ENCODE data around the gene TF.

Gene TF

GRCh38 chr3:133805702-133806475 lies 59.7 kb downstream of the TF start, which contains the start of gene SRPRB:
SRPRB (plus strand) TSS chr3:133805815; CDS start chr3:133805849, 34 bp downstream.
- peak within 1 kb of the TSS; percentile 79 for H4K8ac ChIP-seq (ENCODE audit: low read length)
- no peak within 1 kb of the TSS for H3K27ac ChIP-seq (ENCODE audit: low read length, poor library complexity, severe bottlenecking)
- H3K9ac ChIP-seq (ENCODE audit: low read length) = peak within 1 kb of the TSS; percentile 90
- peaks cover 9% of the 10 kb centered on the region for H3K79me1 ChIP-seq (replicated peaks; ENCODE audit: low read length, poor library complexity, severe bottlenecking)
- H3K18ac ChIP-seq (ENCODE audit: low read depth in 1 of 2, low read length in 2 of 2) = peak within 1 kb of the TSS; percentile 89 to 95
- H2BK15ac ChIP-seq (ENCODE audit: low read depth, poor library complexity, severe bottlenecking) = peak within 1 kb of the TSS; percentile 21
- H2BK12ac ChIP-seq (ENCODE audit: low read length in 2 of 2) = no peak within 1 kb of the TSS
- peaks cover 1% of the 10 kb centered on the region for H3K4me1 ChIP-seq (ENCODE audit: control insufficient read depth, insufficient read depth, low read depth, low read length)
- H3K4me2 ChIP-seq (ENCODE audit: low read length, poor library complexity, severe bottlenecking) = peak within 1 kb of the TSS; percentile 82
- no peak within 1 kb of the TSS for H3K23ac ChIP-seq (ENCODE audit: low read length in 2 of 2)
- peak within 1 kb of the TSS; percentile 81 for H4K91ac ChIP-seq (ENCODE audit: low read length)
- no peaks in the 10 kb centered on the region for H3K27me3 ChIP-seq (ENCODE audit: control insufficient read depth in 1 of 2, insufficient read depth in 1 of 2, low read length in 2 of 2)
- peak within 1 kb of the TSS; percentile 92 to 96 for H3K4me3 ChIP-seq (ENCODE audit: insufficient read depth in 1 of 2, low read depth in 1 of 2, low read length in 2 of 2)
- H2AFZ ChIP-seq (ENCODE audit: low read depth, low read length) = peak within 1 kb of the TSS; percentile 96
- H2BK120ac ChIP-seq (ENCODE audit: low read depth, low read length) = peak within 1 kb of the TSS; percentile 45
- WGBS = 1% methylated on average over 46 of the region's 53 CpGs
- H3K36me3 ChIP-seq (ENCODE audit: control insufficient read depth in 1 of 2, insufficient read depth in 2 of 2, low read depth in 1 of 2, low read length in 2 of 2) = peaks cover 4 to 31% of the 10 kb centered on the region in 2 experiments
- peak within 1 kb of the TSS in 1 of 2 experiments; percentile 90 for H3K4ac ChIP-seq (ENCODE audit: low read depth in 1 of 2, low read length in 2 of 2)
- no peak within 1 kb of the TSS for H2AK5ac ChIP-seq (ENCODE audit: low read length, severe bottlenecking)
- H3K9me3 ChIP-seq (ENCODE audit: control insufficient read depth, low read length) = no peaks in the 10 kb centered on the region
- H2BK5ac ChIP-seq (ENCODE audit: low read depth, low read length, poor library complexity, severe bottlenecking) = no peak within 1 kb of the TSS
- peak within 1 kb of the TSS in 1 of 2 experiments; percentile 91 for H3K14ac ChIP-seq (ENCODE audit: low read length in 2 of 2)
- peak; percentile 94 for DNase-seq

- Histone ChIP-seq H3K4me1 (ENCODE audit: control insufficient read depth, insufficient read depth, low read depth, low read length) (no peaks in the 10 kb centered on the region), H2AK5ac (ENCODE audit: low read length, severe bottlenecking) (no peak overlapping the region), H3K27ac (ENCODE audit: low read length, poor library complexity, severe bottlenecking) (no peak overlapping the region), H3K14ac (ENCODE audit: low read length in 2 of 2) (no peak overlapping the region), H2BK12ac (ENCODE audit: low read length in 2 of 2) (no peak overlapping the region), H3K79me1 (replicated peaks; ENCODE audit: low read length, poor library complexity, severe bottlenecking) (peaks cover 12% of the 10 kb centered on the region), H2BK15ac (ENCODE audit: low read depth, poor library complexity, severe bottlenecking) (no peak overlapping the region), H3K4ac (ENCODE audit: low read depth in 1 of 2, low read length in 2 of 2) (no peak overlapping the region), H3K36me3 (ENCODE audit: control insufficient read depth in 1 of 2, insufficient read depth in 2 of 2, low read depth in 1 of 2, low read length in 2 of 2) (peaks cover 22 to 81% of the 10 kb centered on the region in 2 experiments), H3K9me3 (ENCODE audit: control insufficient read depth, low read length) (no peaks in the 10 kb centered on the region), H3K27me3 (ENCODE audit: control insufficient read depth in 1 of 2, insufficient read depth in 1 of 2, low read length in 2 of 2) (no peaks in the 10 kb centered on the region), H3K4me3 (ENCODE audit: insufficient read depth in 1 of 2, low read depth in 1 of 2, low read length in 2 of 2) (no peak overlapping the region), H3K4me2 (ENCODE audit: low read length, poor library complexity, severe bottlenecking) (no peak overlapping the region), H4K91ac (ENCODE audit: low read length) (no peak overlapping the region), H3K9ac (ENCODE audit: low read length) (peak overlapping the region; percentile 61), H4K8ac (ENCODE audit: low read length) (no peak overlapping the region), H3K23ac (ENCODE audit: low read length in 2 of 2) (no peak overlapping the region), H2BK5ac (ENCODE audit: low read depth, low read length, poor library complexity, severe bottlenecking) (no peak overlapping the region), H3K18ac (ENCODE audit: low read depth in 1 of 2, low read length in 2 of 2) (no peak overlapping the region), H2BK120ac (ENCODE audit: low read depth, low read length) (no peak overlapping the region), H2AFZ (ENCODE audit: low read depth, low read length) (no peak overlapping the region)
- no peak for DNase-seq
- WGBS = 57% methylated on average over 1 of the region's 1 CpG
These were observed 66.7 kb downstream of the TF start for GRCh38 chr3:133812872-133813271.

- Histone ChIP-seq H3K9ac (ENCODE audit: low read length) (no peak overlapping the region), H3K4ac (ENCODE audit: low read depth in 1 of 2, low read length in 2 of 2) (no peak overlapping the region), H3K23ac (ENCODE audit: low read length in 2 of 2) (no peak overlapping the region), H2BK120ac (ENCODE audit: low read depth, low read length) (no peak overlapping the region), H3K27me3 (ENCODE audit: control insufficient read depth in 1 of 2, insufficient read depth in 1 of 2, low read length in 2 of 2) (no peaks in the 10 kb centered on the region), H3K9me3 (ENCODE audit: control insufficient read depth, low read length) (no peaks in the 10 kb centered on the region), H3K18ac (ENCODE audit: low read depth in 1 of 2, low read length in 2 of 2) (no peak overlapping the region), H2AK5ac (ENCODE audit: low read length, severe bottlenecking) (no peak overlapping the region), H3K4me3 (ENCODE audit: insufficient read depth in 1 of 2, low read depth in 1 of 2, low read length in 2 of 2) (no peak overlapping the region), H4K91ac (ENCODE audit: low read length) (no peak overlapping the region), H3K4me2 (ENCODE audit: low read length, poor library complexity, severe bottlenecking) (no peak overlapping the region), H3K14ac (ENCODE audit: low read length in 2 of 2) (no peak overlapping the region), H3K4me1 (ENCODE audit: control insufficient read depth, insufficient read depth, low read depth, low read length) (no peaks in the 10 kb centered on the region), H3K36me3 (ENCODE audit: control insufficient read depth in 1 of 2, insufficient read depth in 2 of 2, low read depth in 1 of 2, low read length in 2 of 2) (peaks cover 25 to 80% of the 10 kb centered on the region in 2 experiments), H2BK15ac (ENCODE audit: low read depth, poor library complexity, severe bottlenecking) (no peak overlapping the region), H2AFZ (ENCODE audit: low read depth, low read length) (no peak overlapping the region), H3K79me1 (replicated peaks; ENCODE audit: low read length, poor library complexity, severe bottlenecking) (peaks cover 13% of the 10 kb centered on the region), H2BK5ac (ENCODE audit: low read depth, low read length, poor library complexity, severe bottlenecking) (no peak overlapping the region), H3K27ac (ENCODE audit: low read length, poor library complexity, severe bottlenecking) (no peak overlapping the region), H4K8ac (ENCODE audit: low read length) (no peak overlapping the region), H2BK12ac (ENCODE audit: low read length in 2 of 2) (no peak overlapping the region)
- 82% methylated on average over 2 of the region's 2 CpGs for WGBS
- no peak for DNase-seq
These were observed 69.2 kb downstream of the TF start for GRCh38 chr3:133815386-133815785.

GRCh38 chr3:133820129-133820528 lies 73.9 kb downstream of the TF start:
- no peak overlapping the region for H2AK5ac ChIP-seq (ENCODE audit: low read length, severe bottlenecking)
- peaks cover 11% of the 10 kb centered on the region for H3K4me1 ChIP-seq (ENCODE audit: control insufficient read depth, insufficient read depth, low read depth, low read length)
- no peak overlapping the region for H3K4me3 ChIP-seq (ENCODE audit: insufficient read depth in 1 of 2, low read depth in 1 of 2, low read length in 2 of 2)
- peaks cover 7% of the 10 kb centered on the region for H3K79me1 ChIP-seq (replicated peaks; ENCODE audit: low read length, poor library complexity, severe bottlenecking)
- DNase-seq = no peak
- peaks cover 37 to 89% of the 10 kb centered on the region in 2 experiments for H3K36me3 ChIP-seq (ENCODE audit: control insufficient read depth in 1 of 2, insufficient read depth in 2 of 2, low read depth in 1 of 2, low read length in 2 of 2)
- H3K4me2 ChIP-seq (ENCODE audit: low read length, poor library complexity, severe bottlenecking) = no peak overlapping the region
- no peak overlapping the region for H4K8ac ChIP-seq (ENCODE audit: low read length)
- no peak overlapping the region for H3K27ac ChIP-seq (ENCODE audit: low read length, poor library complexity, severe bottlenecking)
- H3K9ac ChIP-seq (ENCODE audit: low read length) = no peak overlapping the region
- no peak overlapping the region for H3K14ac ChIP-seq (ENCODE audit: low read length in 2 of 2)
- H2BK15ac ChIP-seq (ENCODE audit: low read depth, poor library complexity, severe bottlenecking) = no peak overlapping the region
- WGBS = 96% methylated on average over 2 of the region's 4 CpGs
- H2BK5ac ChIP-seq (ENCODE audit: low read depth, low read length, poor library complexity, severe bottlenecking) = no peak overlapping the region
- no peak overlapping the region for H2AFZ ChIP-seq (ENCODE audit: low read depth, low read length)
- H3K9me3 ChIP-seq (ENCODE audit: control insufficient read depth, low read length) = no peaks in the 10 kb centered on the region
- no peak overlapping the region for H4K91ac ChIP-seq (ENCODE audit: low read length)
- H3K18ac ChIP-seq (ENCODE audit: low read depth in 1 of 2, low read length in 2 of 2) = no peak overlapping the region
- H2BK120ac ChIP-seq (ENCODE audit: low read depth, low read length) = no peak overlapping the region
- H3K27me3 ChIP-seq (ENCODE audit: control insufficient read depth in 1 of 2, insufficient read depth in 1 of 2, low read length in 2 of 2) = no peaks in the 10 kb centered on the region
- no peak overlapping the region for H3K4ac ChIP-seq (ENCODE audit: low read depth in 1 of 2, low read length in 2 of 2)
- no peak overlapping the region for H2BK12ac ChIP-seq (ENCODE audit: low read length in 2 of 2)
- H3K23ac ChIP-seq (ENCODE audit: low read length in 2 of 2) = no peak overlapping the region

Measured in mesenchymal stem cell (in vitro differentiated cells and primary cell).